HuH-7.5 (cell line): ENCODE results near the gene EGR4.

ENCODE experiments used
- DNase-seq: peaks from one replicate; pipeline ENCODE4 v3.0.0; 2011; ENCODE audit warnings: low spot score

The EGR4 gene

DNA sequence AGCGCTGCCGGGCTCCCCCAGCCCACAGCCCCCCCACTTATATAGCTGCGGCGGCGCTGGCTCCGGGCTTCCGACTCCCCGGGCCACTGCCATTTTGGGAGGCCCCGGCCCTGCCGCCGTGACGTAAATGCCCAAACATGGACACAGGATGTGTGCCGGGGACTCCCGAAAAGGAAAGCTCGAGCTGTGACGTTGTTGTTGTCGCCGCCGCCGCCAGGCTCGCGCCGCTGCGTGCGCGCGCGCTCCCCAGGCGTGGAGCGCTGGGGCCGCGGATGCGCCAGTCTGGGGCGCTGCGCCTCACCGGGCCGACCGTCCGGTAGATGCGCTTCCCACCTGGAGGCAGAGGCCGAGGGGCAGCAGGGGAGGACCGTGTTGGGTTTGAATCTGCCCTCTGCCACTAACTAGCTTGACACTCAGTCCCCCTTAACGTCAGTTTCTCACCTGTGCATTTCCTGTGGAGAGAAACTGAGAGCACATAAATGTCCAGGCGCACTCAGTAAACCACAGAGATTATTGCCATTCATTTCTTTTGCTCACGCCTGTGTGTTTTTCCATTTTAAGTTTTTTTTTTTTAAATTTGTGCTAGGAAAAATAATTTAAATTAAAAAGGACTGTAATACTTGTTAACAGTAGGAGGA is at the start of gene EGR4:
EGR4 (minus strand) TSS at position 15 of the 638 bp plus-strand sequence. CDS start 231 bp downstream, outside the sequence.
- DNase-seq = peak; percentile 90

DNA sequence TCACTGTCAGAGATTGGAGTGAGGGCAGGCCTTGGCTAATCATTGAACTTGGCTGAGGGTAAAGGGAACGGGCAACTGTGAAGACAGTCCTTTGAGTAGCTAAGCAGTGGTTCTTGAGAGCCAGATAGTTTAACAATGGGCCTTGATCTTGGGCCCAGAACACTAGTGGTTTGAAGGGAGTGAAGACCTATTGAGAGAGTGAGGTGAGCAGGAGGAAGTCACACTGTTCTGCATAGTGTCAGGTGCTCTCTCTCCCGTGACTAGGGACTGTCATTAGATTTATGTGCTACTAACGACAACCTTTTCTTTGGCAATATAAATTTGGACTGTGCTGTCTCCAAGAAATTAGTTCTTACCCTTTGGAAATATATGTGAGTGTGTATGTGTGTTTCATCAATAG is 47.7 kb upstream of the EGR4 start:
- no peak for DNase-seq

DNA sequence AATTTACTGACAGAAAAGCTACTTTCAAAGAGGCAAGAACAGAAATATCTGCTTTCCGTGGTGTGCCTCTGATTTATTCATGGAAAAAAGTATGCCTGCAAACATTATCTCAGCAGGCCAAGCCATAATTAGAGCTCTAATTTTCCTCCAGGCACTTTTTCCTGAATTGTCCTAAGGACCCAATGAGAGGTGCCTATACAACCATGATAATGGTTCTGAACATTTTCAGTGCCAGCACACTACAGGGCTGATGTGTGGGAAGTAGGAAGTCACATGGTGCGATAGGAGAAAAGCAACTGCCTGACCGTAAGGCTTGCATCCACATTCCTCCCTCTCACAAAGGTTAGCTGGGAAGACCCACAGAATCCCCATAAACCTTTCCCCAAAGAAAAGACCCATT is 45.9 kb upstream of the EGR4 start:
- no peak for DNase-seq

DNA sequence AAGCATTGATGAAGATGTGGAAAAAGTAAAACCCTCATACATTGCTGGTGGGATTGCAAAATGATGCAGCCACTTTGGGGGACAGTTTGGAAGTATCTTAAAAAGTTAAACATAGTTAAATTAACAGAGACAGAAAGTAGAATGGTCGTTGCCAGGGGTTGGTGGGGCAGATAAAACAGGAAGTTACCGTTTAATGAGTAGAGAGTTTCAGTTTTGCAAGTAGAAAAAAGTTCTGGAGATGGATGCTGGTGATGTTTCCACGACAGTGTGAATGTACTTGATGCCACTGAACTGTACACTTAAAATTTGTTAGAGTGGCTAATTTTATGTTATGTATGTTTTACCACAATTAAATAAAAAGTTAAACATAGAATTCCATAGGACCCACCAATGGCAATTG is 44.5 kb upstream of the EGR4 start:
- DNase-seq = no peak

DNA sequence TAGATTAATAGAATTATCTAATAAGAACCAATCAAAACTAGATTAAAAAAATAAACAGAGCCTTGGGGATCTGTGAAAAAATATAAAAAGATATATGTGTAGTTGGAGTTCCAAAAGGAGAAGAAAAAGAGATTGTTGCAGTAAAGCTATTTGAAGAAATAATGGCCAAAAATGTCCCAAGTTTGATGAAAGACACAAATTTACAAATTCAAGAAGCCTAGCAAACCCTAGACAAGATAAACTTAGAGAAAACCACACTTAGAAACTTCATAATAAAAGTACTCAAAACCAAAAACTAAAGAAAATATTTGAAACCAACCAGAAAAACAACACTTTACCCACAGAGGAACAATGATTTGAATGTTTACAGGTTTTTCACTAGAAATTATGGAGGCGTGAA is 41.3 kb upstream of the EGR4 start:
- no peak for DNase-seq

DNA sequence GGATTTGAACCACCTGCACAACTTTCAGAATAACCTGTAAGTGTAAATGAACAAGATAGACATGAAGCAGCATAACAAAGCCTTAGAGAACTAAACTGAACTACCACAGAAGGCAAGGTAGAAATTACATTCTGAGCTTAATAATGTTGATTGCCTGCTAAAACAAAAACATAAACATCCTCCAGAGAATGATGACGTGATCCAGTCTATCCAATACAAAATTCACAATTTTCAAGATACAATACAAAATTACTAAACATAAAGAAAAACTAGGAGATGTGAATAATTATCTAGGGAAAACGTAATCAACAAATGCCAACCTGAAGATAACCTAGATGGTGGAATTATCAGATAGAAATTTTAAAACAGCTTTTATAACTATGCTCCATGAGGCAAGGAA is 40.7 kb upstream of the EGR4 start:
- no peak for DNase-seq

DNA sequence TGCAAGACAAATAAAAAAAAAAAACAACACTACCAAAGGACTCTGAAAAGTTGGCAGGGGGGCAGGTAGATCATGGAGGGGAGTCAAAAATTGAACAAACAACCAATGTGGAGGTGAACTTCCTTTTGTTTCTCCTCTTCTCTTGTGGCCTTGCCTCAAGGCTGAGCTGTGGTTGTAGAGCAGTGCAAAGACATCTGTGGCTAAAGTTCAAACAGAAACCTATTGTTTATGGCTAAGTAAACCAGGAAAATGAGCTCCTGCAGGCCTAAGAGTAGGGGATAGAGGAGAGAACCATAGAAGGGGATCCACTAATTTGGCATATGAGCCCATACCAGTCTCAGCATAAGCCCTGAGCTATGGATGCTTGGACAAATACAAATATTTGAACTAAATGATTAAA is 40.2 kb upstream of the EGR4 start:
- no peak for DNase-seq

DNA sequence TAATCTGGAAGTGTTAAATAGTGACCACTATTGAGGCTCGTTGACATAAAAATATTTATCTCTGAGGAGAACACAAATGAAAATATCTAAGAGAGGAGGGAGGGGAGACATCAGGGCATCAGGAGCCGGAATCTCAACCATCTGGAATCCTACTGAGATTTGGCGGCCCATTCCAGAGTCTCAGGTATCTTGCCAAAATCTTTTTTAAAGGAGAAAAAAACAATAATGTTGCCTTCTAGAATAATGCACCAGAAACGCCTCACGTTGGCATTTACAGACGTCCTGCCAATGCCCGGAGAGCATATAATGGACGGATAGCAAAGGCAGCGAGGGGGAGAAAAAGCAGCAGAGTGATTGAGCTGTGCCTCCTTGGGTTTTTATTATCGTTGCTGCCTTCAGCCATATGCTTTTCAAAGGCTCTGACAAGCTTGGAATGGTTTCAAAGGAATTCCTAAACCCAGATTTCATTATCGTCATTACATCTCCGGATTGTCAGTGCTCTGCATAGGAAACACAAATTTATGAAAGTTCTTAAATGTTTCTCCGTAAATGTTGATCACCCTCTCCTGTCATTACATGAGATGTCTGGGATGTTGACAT is 30.9 kb upstream of the EGR4 start:
- no peak for DNase-seq

DNA sequence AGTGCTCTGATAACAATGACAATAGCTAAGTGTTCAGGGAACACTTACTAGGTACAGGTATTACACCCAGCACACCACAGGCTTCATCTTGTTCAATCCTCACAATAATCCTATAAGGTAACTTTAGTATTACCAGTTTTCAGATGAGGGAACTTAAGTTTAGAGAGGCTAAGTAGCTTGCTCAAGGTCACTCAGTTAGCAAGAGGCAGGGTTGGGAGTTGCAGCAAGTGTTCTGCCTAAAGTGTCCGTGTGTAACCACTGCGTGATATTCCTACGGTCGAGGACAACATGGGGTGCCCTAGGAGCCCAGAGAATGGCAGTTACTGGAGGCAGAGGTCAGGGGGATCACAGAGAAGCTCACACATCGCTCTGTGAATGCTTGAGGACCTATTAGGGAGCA is 30.2 kb upstream of the EGR4 start:
- DNase-seq = no peak

DNA sequence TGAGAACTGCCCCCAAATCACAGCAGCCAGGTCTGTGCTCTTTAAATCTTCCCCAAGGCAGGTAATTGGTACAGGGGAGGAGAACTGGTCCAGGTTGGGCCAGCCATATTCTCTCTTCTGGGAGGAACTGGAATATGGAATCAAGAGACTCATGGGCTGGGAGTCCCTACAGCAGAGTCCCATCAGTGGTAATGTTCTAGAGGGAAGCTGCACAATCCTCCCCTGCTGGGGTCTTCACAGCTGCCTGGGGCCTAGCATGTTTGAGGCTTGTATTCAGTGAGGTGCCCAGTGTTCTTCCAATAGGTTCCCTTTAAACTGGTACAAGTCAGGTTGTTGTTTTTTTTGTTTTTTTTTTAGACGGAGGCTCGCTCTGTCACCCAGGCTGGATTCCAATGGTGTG is 21.1 kb upstream of the EGR4 start:
- no peak for DNase-seq

DNA sequence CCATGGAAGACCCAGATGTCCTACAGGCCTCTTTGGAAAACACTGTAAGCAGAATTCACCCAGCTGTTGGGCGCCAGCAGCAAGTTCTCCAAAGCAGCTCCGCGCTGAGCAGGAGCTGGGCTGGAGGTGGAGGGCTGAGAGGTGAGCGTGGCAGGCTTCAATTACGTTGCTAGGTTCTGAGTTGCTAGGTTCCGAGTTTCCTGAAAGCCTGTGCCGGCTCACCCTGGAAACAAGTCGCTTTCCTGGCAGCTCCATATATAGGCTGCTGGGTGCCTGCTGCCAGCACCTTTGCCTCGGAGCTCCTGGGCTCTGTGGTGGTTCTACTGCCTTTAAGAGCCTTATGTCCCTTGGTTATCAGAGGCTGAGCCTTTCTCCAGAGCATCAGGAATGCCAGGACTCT is 14.4 kb upstream of the EGR4 start:
- no peak for DNase-seq

DNA sequence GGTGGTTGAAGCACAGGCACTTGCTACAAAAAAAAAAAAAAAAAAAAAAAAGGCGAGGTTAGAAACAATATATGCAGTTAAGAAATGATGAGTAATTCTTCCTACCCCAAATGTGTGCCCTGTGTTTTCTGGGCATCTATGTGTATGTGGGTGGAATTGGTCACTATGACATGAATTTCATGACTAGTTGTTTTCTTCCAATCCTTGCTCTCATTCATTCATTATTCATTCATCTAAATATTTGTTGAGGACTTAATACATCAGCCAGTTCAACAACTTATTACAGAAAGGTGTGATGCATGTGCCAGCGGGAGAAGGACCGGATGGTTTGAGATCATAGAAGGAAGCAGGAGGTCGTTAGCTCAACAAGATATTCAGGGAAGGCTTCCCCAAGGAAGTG is 8.3 kb upstream of the EGR4 start:
- no peak for DNase-seq

DNA sequence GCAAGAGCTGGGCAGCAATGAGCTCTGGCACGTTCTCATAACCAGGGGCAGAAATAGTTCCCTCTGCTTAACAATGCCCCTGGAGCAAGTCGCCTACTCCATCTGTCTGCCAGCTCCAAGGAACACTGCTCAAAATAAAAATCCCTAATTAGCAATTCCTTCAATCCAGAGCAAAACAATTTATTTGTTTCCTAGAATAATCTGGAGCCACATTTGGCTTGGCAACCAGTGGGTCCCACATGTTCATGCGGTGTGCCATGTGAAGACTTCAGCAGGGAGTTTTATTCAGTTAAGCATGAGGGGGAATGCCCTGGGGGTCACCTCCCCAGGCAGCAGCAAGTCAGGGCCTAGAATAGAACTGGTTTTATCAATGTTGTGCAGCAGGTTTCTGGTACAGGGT is 7.6 kb upstream of the EGR4 start:
- DNase-seq = no peak

DNA sequence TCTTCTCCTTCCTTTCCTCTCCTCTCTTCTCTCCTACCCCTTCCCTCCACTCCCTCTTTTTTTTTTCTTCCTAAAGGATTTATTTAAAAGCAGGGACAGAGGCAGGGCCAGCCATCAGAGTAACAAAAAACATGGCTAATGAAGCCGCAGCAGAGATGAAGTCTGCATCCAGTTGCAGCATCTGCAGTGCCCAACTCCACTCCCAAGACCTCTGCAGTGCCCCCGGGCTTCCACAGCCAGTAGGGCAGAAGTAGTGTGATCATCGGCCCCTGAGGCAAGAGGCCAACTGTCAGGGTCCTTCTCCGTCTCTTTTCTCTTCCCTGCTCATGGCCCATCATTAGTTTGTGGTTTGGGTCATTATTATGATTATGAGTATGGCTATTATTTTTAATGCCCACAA is 4.2 kb upstream of the EGR4 start:
- DNase-seq = no peak

DNA sequence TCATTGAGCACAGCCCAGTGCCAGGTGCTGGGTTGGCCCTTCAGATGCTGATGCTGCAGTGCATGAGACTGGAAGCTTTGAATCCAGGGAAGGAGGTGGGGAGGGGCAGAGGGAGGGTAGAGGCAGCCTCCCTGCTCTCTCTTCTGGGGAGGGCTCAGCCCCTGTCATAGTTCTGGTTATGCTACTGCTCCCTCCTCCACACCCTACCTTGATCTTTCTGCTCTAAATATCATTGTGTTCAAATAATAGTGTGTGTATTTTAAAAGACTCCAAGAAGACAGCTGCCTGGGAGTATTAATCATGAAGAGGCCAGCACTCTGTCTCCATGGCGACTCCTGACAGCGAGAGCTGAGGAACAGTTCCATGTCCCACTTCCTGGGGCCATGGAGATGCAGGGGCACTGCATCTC is 3.8 kb upstream of the EGR4 start:
- no peak for DNase-seq

DNA sequence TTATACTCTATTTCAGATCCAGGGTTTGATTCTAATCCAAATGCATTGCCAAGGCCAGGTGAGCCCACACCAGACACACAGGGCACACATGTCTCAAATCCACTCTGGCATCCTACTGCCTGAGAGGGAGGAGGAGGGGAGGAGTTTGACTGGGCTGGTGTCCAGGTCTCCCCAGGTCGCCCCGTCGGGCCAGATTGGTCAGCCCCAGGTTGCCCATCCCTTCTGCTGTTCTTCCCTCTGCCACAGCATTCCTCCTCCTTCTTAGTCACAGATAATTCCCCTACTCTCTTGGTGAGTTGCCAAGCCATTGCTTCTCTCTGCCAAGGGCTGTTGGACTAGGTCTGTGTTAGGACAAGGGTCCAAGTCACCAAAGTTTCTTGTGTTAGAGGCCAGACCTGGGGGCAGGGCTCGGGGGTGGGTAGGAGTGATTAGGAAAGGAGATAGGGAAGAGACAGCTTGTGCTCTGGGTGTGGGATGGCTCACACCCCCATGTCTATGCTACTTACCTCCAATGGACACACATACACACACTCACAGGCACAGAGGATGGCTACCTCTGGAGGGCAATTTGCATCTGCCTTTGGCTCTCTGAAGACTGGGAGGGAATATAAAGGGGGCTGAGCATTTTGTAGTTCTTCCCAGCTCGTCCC is 2.5 kb upstream of the EGR4 start:
- DNase-seq = no peak

DNA sequence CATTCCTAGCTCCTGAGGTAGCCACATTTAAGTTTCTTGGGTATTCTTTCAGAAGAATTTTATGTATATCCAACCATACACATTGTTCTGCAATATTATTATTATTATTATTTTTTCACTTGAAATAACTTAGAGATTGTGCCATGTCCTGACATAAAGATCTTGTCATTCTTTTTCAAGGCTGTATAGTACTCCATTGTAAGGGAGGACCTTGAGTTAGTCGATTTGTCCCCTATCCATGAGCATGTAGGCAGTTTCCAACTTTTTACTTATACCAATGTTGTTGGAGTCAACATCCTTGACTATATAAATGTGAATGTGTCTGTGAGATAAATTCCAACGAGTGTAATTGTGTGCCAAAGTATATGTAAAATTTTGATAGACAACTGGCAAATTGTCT is 891 bp upstream of the EGR4 start:
- no peak for DNase-seq

DNA sequence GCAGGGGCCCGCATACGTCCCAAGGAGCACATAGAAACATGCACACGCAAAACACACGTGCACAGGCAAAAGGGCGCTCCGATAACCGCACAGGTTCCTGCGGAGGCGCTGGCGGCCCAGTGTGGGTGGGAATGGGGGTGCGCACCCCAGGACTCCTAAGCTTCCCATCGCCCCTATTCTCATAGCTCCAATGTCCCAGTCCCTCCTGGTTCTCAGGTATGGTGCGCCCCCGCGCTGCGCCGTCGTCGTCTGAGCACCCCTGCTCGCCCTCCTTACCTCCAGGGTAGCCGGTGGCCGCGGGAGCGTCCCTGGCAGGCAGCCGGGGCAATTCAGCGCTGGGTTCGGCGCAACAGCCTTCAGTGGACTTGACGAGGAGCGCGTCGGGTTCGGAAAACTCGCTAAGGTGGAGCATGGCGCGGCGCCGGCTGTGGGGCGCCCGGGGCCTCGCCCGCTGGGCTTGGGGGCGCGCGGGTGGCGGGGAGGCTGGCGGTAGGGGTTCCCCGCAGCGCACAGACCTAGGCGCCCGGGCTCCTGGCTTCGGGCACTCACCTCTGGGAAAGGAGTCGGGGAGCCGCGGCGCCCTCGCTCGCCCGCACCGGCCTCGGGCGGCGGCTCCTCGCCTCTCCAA is 328 bp downstream of the EGR4 start:
- DNase-seq = no peak

DNA sequence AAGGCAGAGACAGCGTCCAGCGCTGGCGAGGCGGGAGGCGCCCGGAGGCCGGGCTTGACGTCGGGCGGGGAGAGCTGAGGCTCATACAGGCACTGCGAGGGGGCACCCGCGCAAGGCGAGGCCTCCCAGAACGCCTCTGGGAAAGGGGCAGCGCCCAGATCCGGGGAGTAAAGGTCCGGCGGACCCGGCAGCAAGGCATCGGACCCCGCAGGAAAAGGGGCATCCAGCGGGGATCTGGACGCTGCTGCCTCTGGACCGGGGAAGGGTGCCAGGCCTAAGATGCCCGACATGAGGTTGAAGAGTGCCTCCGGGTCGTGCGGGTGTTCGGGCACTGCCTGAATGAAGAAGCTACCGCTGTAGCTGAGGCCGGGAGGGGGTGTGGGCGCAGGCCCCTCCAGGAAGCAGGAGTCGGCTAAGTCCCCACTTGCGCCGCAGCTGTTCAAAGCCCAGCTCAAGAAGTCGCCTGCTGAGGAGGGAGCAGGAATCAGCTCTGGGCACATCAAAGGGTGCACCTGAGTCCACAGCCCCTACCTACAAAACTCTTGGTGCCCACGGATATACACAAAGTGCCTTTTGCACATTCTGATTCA is 937 bp downstream of the EGR4 start:
- DNase-seq = no peak

DNA sequence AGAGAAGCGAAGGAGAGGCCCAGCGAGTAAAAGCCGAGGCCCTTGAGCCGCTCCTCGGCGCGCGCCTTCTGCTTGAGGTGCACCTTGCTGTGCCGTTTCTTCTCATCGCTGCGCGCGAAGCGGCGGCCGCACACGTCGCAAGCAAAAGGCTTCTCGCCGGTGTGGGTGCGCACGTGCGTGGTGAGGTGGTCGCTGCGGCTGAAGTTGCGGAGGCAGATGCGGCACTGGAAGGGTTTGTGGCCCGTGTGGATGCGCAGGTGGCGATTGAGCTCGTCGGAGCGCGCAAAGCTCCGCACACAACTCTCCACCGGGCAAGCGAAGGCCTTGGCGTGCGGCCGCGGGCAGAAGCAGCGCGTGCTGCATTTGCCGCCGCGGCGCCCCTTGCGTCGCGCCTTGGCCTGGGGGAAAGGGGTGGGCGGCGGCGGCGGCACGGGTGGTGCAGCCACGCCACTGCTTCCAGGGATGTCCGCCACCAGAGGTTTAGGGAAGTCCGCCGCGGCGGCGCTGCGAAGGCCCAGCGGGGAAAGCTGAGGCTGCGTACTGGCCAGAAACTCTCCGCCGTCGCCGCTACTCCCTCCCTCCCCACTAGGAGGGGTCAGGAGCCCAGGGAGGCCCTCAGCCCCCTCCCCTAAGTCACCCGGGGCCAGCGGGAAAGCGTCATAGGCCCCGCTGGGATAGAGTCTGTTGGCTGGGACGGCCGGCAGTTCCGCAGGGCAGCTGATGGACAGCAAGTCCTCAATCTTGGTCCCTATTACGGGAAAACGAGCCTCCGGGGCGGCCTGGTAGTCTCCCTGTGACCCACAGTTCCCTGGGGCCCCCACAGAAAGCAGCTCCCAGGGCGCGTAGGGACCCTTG is 1.7 kb downstream of the EGR4 start:
- peak; percentile 51 for DNase-seq

DNA sequence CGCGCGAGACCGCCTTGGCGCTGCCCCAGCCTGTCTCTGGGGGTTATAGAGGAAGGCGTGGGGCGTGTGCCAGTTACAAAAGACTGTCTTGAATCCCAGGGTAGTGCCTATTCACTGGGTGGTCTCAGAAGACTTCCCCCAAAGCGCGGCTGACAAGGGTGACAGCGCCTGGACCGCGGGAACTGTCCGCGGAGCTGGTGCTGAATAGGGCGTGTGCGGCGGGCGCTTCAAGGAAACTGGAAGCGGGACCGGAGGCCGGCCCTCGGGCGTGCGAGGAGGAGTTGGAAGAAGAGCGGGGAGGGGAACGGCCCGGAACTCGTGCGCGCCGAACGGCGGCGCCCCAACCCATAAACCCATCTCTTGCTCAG is 2.3 kb downstream of the EGR4 start:
- DNase-seq = peak; percentile 81
